K562 (cell line): ENCODE data around the gene EMC9. TPM values are rescaled to one million over a fixed set of nuclear protein-coding genes. Genes with fewer than 3 reads are reported as not detected.

ENCODE experiments used
- CHCHD3 ChIP-seq: fragments of 250-450 bp; sonication (Bioruptor Pico); IDR thresholded peaks from 2 replicates; pipeline ENCODE4 v2.1.2; 2022; ENCODE audit warnings: mild to moderate bottlenecking
- DNMT1 ChIP-seq: fragments of 450-650 bp; IDR thresholded peaks from 2 replicates; pipeline ENCODE4 v1.6.1; 2016; ENCODE audit warnings: antibody characterized with exemption, mild to moderate bottlenecking
- DPF2 ChIP-seq: fragments of 450-650 bp; IDR thresholded peaks from 2 replicates; pipeline ENCODE4 v1.6.1; 2016
- ELF1 ChIP-seq: fragments of 200-800 bp; sonication (Bioruptor generic); IDR thresholded peaks from 2 replicates; pipeline ENCODE4 v1.6.1; 2016; ENCODE audit warnings: missing genetic modification characterization, missing compliant biosample characterization
- GABPA ChIP-seq: fragments of 200-800 bp; sonication (Bioruptor generic); conservative IDR thresholded peaks from 2 replicates; pipeline ENCODE4 v1.6.1; 2016; ENCODE audit warnings: low read depth, missing genetic modification characterization, missing compliant biosample characterization
- HMGXB4 ChIP-seq: sonication (generic); formaldehyde crosslinking; IDR thresholded peaks from 2 replicates; pipeline ENCODE4 v1.8.1; 2023; ENCODE audit warnings: mild to moderate bottlenecking, missing genetic modification reagents
- KLF13 ChIP-seq: fragments of 450-650 bp; IDR thresholded peaks from 2 replicates; pipeline ENCODE4 v1.6.1; 2016; ENCODE audit warnings: missing genetic modification characterization, low read depth, mild to moderate bottlenecking, missing compliant biosample characterization, moderate library complexity, borderline replicate concordance
- MCM3 ChIP-seq: fragments of 450-650 bp; IDR thresholded peaks from 2 replicates; pipeline ENCODE4 v1.6.1; 2016
- MYBL2 ChIP-seq, 2 experiments: fragments of 450-650 bp in 1 of 2; sonication (generic) in 1 of 2; formaldehyde crosslinking in 1 of 2; IDR thresholded peaks; 2 replicates each; pipeline versions ENCODE4 v1.6.1 to v1.8.1; 2017 to 2022; ENCODE audit warnings: borderline replicate concordance in 1 of 2, inconsistent platforms in 1 of 2, low read depth in 1 of 2, mild to moderate bottlenecking in 1 of 2, missing genetic modification reagents in 1 of 2, moderate library complexity in 1 of 2
- NFE2 ChIP-seq: IDR thresholded peaks from 2 replicates; pipeline ENCODE4 v1.6.1; 2014; ENCODE audit warnings: antibody characterized with exemption, low read depth
- TAL1 ChIP-seq: fragments of 450-650 bp; IDR thresholded peaks from 2 replicates; pipeline ENCODE4 v1.6.1; 2016; ENCODE audit warnings: mild to moderate bottlenecking
- TFAP4 ChIP-seq: sonication (generic); formaldehyde crosslinking; IDR thresholded peaks from 2 replicates; pipeline ENCODE4 v1.8.0; 2022; ENCODE audit warnings: missing genetic modification reagents, mild to moderate bottlenecking, moderate library complexity, borderline replicate concordance
- THAP12 ChIP-seq: fragments of 250-450 bp; sonication (Bioruptor Pico); IDR thresholded peaks from 2 replicates; pipeline ENCODE4 v1.9.0; 2021; ENCODE audit warnings: mild to moderate bottlenecking, inconsistent platforms
- TSC22D4 ChIP-seq: fragments of 450-650 bp; IDR thresholded peaks from 2 replicates; pipeline ENCODE4 v1.6.1; 2016; ENCODE audit warnings: missing genetic modification characterization, missing biosample characterization, control low read depth
- ZBTB17 ChIP-seq: fragments of 450-650 bp; formaldehyde crosslinking; IDR thresholded peaks from 2 replicates; pipeline ENCODE4 v1.4.0; 2020; ENCODE audit warnings: mild to moderate bottlenecking
- ZMIZ1 ChIP-seq, 2 experiments: fragments of 150-350 bp in 1 of 2; IDR thresholded peaks; 2 replicates each; pipeline ENCODE4 v1.6.1; 2012 to 2016; ENCODE audit warnings: low read depth in 2 of 2, low read length in 2 of 2, mild to moderate bottlenecking in 1 of 2, moderate library complexity in 1 of 2
- polyA plus RNA-seq, 8 experiments: library from polyadenylated mRNA; depleted of rRNA in 4 of 8; stranded (reverse) in 5 of 8; unstranded in 3 of 8; fragments of >200 nt; fragmentation: Nextera tagmentation in 2 of 8; fragmentation: Illumina TruSeq in 1 of 8; extraction: Ambion mirVana in 2 of 8; extraction: Trizol in 1 of 8; gene quantifications; 2 replicates each; pipeline versions ENCODE4 v1.2.1 to v1.2.3, GENCODE V29; 2011 to 2014; ENCODE audit warnings: inconsistent platforms in 1 of 8, missing spikeins in 1 of 8
- total RNA-seq, 7 experiments: library from RNA; depleted of rRNA in 6 of 7; stranded (reverse); fragments of >200 nt in 6 of 7; fragmentation: Illumina TruSeq in 2 of 7; extraction: Trizol in 2 of 7; gene quantifications; 2 replicates each; pipeline versions ENCODE4 v1.2.1 to v1.2.3, GENCODE V29; 2011 to 2021; ENCODE audit warnings: low replicate concordance in 1 of 7
- TF ChIP-seq, protein P1 (sequence below): fragments of 450-650 bp; formaldehyde crosslinking; IDR thresholded peaks from 2 replicates; pipeline ENCODE4 v1.4.0; 2020; ENCODE audit warnings: mild to moderate bottlenecking, mixed read lengths

Gene EMC9
- total and polyA plus RNA-seq, 9 of the 15 experiments (the other 6 are each of a cell fraction or from before 2014, with no cell fraction given), result 3.1 to 13.2 (median 7.8) TPM

- TF ChIP-seq ZMIZ1 (IDR thresholded peaks at IDR 0.05; ENCODE audit: low read depth in 2 of 2, low read length in 2 of 2) (no peak), TFAP4 (CRISPR knock-in tag) (peak; percentile 45; the same call in 1 of the 2 replicates), DPF2 (no peak), MYBL2 (IDR thresholded peaks at IDR 0.05; ENCODE audit: low read depth) (no peak), MYBL2 (CRISPR knock-in tag; IDR thresholded peaks at IDR 0.05; ENCODE audit: borderline replicate concordance) (no peak), HMGXB4 (no peak), NFE2 (no peak), ZBTB17 (CRISPR knock-in tag) (no peak), GABPA (tag) (no peak), TSC22D4 (tag) (no peak), TAL1 (no peak), KLF13 (peak; percentile 53; the same call in 1 of the 2 replicates), MCM3 (no peak), THAP12 (CRISPR knock-in tag) (no peak), CHCHD3 (no peak), ELF1 (tag) (no peak), DNMT1 (no peak)
- TF ChIP-seq, protein P1, sequence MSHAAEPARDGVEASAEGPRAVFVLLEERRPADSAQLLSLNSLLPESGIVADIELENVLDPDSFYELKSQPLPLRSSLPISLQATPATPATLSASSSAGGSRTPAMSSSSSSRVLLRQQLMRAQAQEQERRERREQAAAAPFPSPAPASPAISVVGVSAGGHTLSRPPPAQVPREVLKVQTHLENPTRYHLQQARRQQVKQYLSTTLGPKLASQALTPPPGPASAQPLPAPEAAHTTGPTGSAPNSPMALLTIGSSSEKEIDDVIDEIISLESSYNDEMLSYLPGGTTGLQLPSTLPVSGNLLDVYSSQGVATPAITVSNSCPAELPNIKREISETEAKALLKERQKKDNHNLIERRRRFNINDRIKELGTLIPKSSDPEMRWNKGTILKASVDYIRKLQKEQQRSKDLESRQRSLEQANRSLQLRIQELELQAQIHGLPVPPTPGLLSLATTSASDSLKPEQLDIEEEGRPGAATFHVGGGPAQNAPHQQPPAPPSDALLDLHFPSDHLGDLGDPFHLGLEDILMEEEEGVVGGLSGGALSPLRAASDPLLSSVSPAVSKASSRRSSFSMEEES (CRISPR knock-in tag), result no peak
Measured at GRCh38 chr14:24135834-24136683, 5.3 kb downstream of the EMC9 start, which contains the start of gene PSME1 (continued).
